Neural progenitor cell (in vitro differentiated cells): Measurements from ENCODE around the gene VCL. TPM values are rescaled to one million over a fixed set of nuclear protein-coding genes. Genes with fewer than 3 reads are reported as not detected.
A peak's percentile ranks its signal among the peaks of the same experiment; 100 is the strongest.

ENCODE experiments used
- DNase-seq: peaks from one replicate; pipeline ENCODE4 v3.0.0-alpha.2; 2016; ENCODE audit warnings: low spot score
- H2AFZ ChIP-seq: fragments of 200-600 bp; sonication (generic); replicated peaks from 2 replicates; pipeline ENCODE4 v1.6.1; 2016; ENCODE audit warnings: antibody characterized with exemption
- H3F3A ChIP-seq: fragments of 200-600 bp; sonication (generic); 2 replicates; pipeline ENCODE4 v1.6.1; 2016; ENCODE audit warnings: antibody characterized with exemption, low read depth
- H3K27ac ChIP-seq: fragments of 200-600 bp; sonication (generic); 2 replicates; pipeline ENCODE4 v1.5.1; 2016; ENCODE audit warnings: mild to moderate bottlenecking
- H3K27me3 ChIP-seq: fragments of 200-600 bp; sonication (generic); 2 replicates; pipeline ENCODE4 v1.6.1; 2016; ENCODE audit warnings: mild to moderate bottlenecking, moderate library complexity
- H3K36me3 ChIP-seq: fragments of 200-600 bp; sonication (generic); 2 replicates; pipeline ENCODE4 v1.5.1; 2016
- H3K4me1 ChIP-seq: fragments of 200-600 bp; sonication (generic); 2 replicates; pipeline ENCODE4 v1.6.1; 2016; ENCODE audit warnings: mixed run types
- H3K4me2 ChIP-seq: fragments of 200-600 bp; sonication (generic); 2 replicates; pipeline ENCODE4 v1.6.1; 2016
- H3K4me3 ChIP-seq: fragments of 200-600 bp; sonication (generic); 2 replicates; pipeline ENCODE4 v1.5.1; 2016
- H3K79me2 ChIP-seq: fragments of 200-600 bp; sonication (generic); 2 replicates; pipeline ENCODE4 v1.6.1; 2016; ENCODE audit warnings: low read depth
- H3K9ac ChIP-seq: fragments of 200-600 bp; sonication (generic); 2 replicates; pipeline ENCODE4 v1.6.1; 2016
- H3K9me3 ChIP-seq: fragments of 200-600 bp; sonication (generic); 2 replicates; pipeline ENCODE4 v1.5.1; 2016; ENCODE audit warnings: low read depth
- H4K20me1 ChIP-seq: fragments of 200-600 bp; sonication (generic); 2 replicates; pipeline ENCODE4 v1.6.1; 2016; ENCODE audit warnings: low read depth
- H3K27ac Mint-ChIP-seq: 3 replicates; pipeline ENCODE4 v1.8.0; 2021; ENCODE audit warnings: mixed read lengths
- H3K27me3 Mint-ChIP-seq: 2 replicates; pipeline ENCODE4 v1.8.0; 2022; ENCODE audit warnings: low read depth, mild to moderate bottlenecking, inconsistent platforms, moderate library complexity, mixed read lengths; ENCODE audit not compliant: insufficient read depth
- H3K36me3 Mint-ChIP-seq: 3 replicates; pipeline ENCODE4 v1.8.0; 2021; ENCODE audit warnings: mixed read lengths
- H3K4me1 Mint-ChIP-seq: 3 replicates; pipeline ENCODE4 v1.8.0; 2021; ENCODE audit warnings: mixed read lengths
- H3K4me3 Mint-ChIP-seq: 3 replicates; pipeline ENCODE4 v1.8.0; 2021; ENCODE audit warnings: mild to moderate bottlenecking, moderate library complexity, mixed read lengths
- H3K9me3 Mint-ChIP-seq: 3 replicates; pipeline ENCODE4 v1.8.0; 2020; ENCODE audit warnings: mixed read lengths
- CTCF ChIP-seq: fragments of 200-600 bp; sonication (generic); IDR thresholded peaks from 2 replicates; pipeline ENCODE4 v1.5.1; 2017; ENCODE audit warnings: antibody characterized with exemption, mild to moderate bottlenecking
- EZH2 ChIP-seq: fragments of 200-600 bp; sonication (generic); IDR thresholded peaks from 2 replicates; pipeline ENCODE4 v1.6.1; 2017; ENCODE audit warnings: antibody characterized with exemption, mild to moderate bottlenecking, moderate library complexity
- EZH2phosphoT487 ChIP-seq: fragments of 200-600 bp; sonication (generic); IDR thresholded peaks from 2 replicates; pipeline ENCODE4 v1.6.1; 2017; ENCODE audit warnings: antibody characterized with exemption
- total RNA-seq: library from RNA; depleted of rRNA; stranded (reverse); fragments of >200 nt; gene quantifications from 2 replicates; pipeline ENCODE4 v1.2.3, GENCODE V29; 2015; ENCODE audit warnings: low replicate concordance

The VCL gene
- total RNA-seq, 1 donor from 2014 or later: 96.9 TPM

- no peak overlapping the region for H3K27ac Mint-ChIP-seq
Measured at GRCh38 chr10:74050653-74051052, 52.7 kb downstream of the VCL start.

GRCh38 chr10:74051736-74052342 lies 53.9 kb downstream of the VCL start:
- Mint-ChIP-seq H3K4me3 (no peak overlapping the region), H3K27ac (no peak overlapping the region)
- H4K20me1 ChIP-seq: peaks cover 12% of the 10 kb centered on the region

More at GRCh38 chr10:74050653-74051052, 52.7 kb downstream of the VCL start:
- DNase-seq: no peak
- H3K36me3 ChIP-seq: no peaks in the 10 kb centered on the region
- Mint-ChIP-seq H3K36me3 (peaks cover 2% of the 10 kb centered on the region), H3K4me1 (peaks cover 9% of the 10 kb centered on the region), H3K4me3 (no peak overlapping the region), H3K9me3 (no peaks in the 10 kb centered on the region), H3K27me3 (no peaks in the 10 kb centered on the region)
- H3K4me3 ChIP-seq: no peak overlapping the region
- no peak overlapping the region for H2AFZ ChIP-seq
- H3K4me2 ChIP-seq: no peak overlapping the region
- peaks cover 12% of the 10 kb centered on the region for H4K20me1 ChIP-seq
- TF ChIP-seq EZH2phosphoT487: no peak
- no peak for TF ChIP-seq CTCF
- TF ChIP-seq EZH2: no peak
- no peaks in the 10 kb centered on the region for H3K9me3 ChIP-seq
- no peak overlapping the region for H3K9ac ChIP-seq
- no peaks in the 10 kb centered on the region for H3K4me1 ChIP-seq
- peaks cover 88% of the 10 kb centered on the region for H3K79me2 ChIP-seq
- H3K27me3 ChIP-seq: no peaks in the 10 kb centered on the region
- H3K27ac ChIP-seq: no peak overlapping the region
- peaks cover 8% of the 10 kb centered on the region for H3F3A ChIP-seq

GRCh38 chr10:74052994-74053393 lies 55.1 kb downstream of the VCL start:
- H3K9ac ChIP-seq: no peak overlapping the region
- TF ChIP-seq EZH2phosphoT487 (no peak), EZH2 (no peak), CTCF (no peak)
- peaks cover 2% of the 10 kb centered on the region for H3K36me3 Mint-ChIP-seq
- H3K4me2 ChIP-seq: no peak overlapping the region
- no peak overlapping the region for H3K27ac Mint-ChIP-seq
- no peak overlapping the region for H2AFZ ChIP-seq
- no peaks in the 10 kb centered on the region for H3K36me3 ChIP-seq
- H4K20me1 ChIP-seq: peaks cover 8% of the 10 kb centered on the region
- H3K4me1 Mint-ChIP-seq: peaks cover 11% of the 10 kb centered on the region
- H3F3A ChIP-seq: peaks cover 8% of the 10 kb centered on the region
- H3K4me3 ChIP-seq: no peak overlapping the region
- no peak overlapping the region for H3K4me3 Mint-ChIP-seq
- peaks cover 93% of the 10 kb centered on the region for H3K79me2 ChIP-seq
- no peaks in the 10 kb centered on the region for H3K9me3 Mint-ChIP-seq
- H3K27me3 ChIP-seq: no peaks in the 10 kb centered on the region
- no peak overlapping the region for H3K27ac ChIP-seq
- DNase-seq: no peak
- H3K9me3 ChIP-seq: no peaks in the 10 kb centered on the region
- H3K4me1 ChIP-seq: no peaks in the 10 kb centered on the region
- H3K27me3 Mint-ChIP-seq: no peaks in the 10 kb centered on the region

More at GRCh38 chr10:74051736-74052342, 53.9 kb downstream of the VCL start:
- Histone ChIP-seq H3K36me3 (no peaks in the 10 kb centered on the region), H3K4me1 (no peaks in the 10 kb centered on the region), H3K27ac (peak overlapping the region; percentile 0), H3K4me2 (no peak overlapping the region), H3F3A (peaks cover 8% of the 10 kb centered on the region), H3K4me3 (no peak overlapping the region), H3K27me3 (no peaks in the 10 kb centered on the region), H3K79me2 (peaks cover 93% of the 10 kb centered on the region), H3K9me3 (no peaks in the 10 kb centered on the region), H3K9ac (no peak overlapping the region), H2AFZ (no peak overlapping the region)
- DNase-seq: peak; percentile 28
- Mint-ChIP-seq H3K36me3 (peaks cover 2% of the 10 kb centered on the region), H3K27me3 (no peaks in the 10 kb centered on the region), H3K4me1 (peaks cover 11% of the 10 kb centered on the region), H3K9me3 (no peaks in the 10 kb centered on the region)
- TF ChIP-seq CTCF: no peak
